Natural killer cell (primary cell): ENCODE results near the gene AUTS2. TPM values are rescaled to one million over a fixed set of nuclear protein-coding genes. Genes with fewer than 3 reads are reported as not detected.

ENCODE experiments used
- ATAC-seq, 3 donors: fragments of 150-1000 bp in 2 of 3; fragments of 200-7000 bp in 1 of 3; cut with Tn5 transposase; 1 replicate in 1 of 3; 2 replicates in 2 of 3; pipeline ENCODE4 v1.10.0; 2021; ENCODE audit warnings: mild to moderate bottlenecking in 2 of 3, moderate library complexity in 2 of 3
- DNase-seq, 2 donors: peaks; one replicate each; pipeline versions ENCODE4 v3.0.0 to v3.0.0-alpha.2; 2013 to 2021; ENCODE audit warnings: mixed read lengths in 1 of 2
- H3K27ac ChIP-seq: one replicate; pipeline ENCODE4 v1.5.1; 2013; ENCODE audit warnings: mild to moderate bottlenecking, low read length
- H3K27me3 ChIP-seq: one replicate; pipeline ENCODE4 v1.6.1; 2013; ENCODE audit warnings: low read length; ENCODE audit not compliant: control insufficient read depth, insufficient read depth
- H3K36me3 ChIP-seq: one replicate; pipeline ENCODE4 v1.6.1; 2013; ENCODE audit warnings: low read length; ENCODE audit not compliant: control insufficient read depth, insufficient read depth
- H3K4me1 ChIP-seq: one replicate; pipeline ENCODE4 v1.6.1; 2013; ENCODE audit warnings: low read length; ENCODE audit not compliant: control insufficient read depth, insufficient read depth
- H3K4me3 ChIP-seq: one replicate; pipeline ENCODE4 v1.5.1; 2013; ENCODE audit warnings: low read length
- H3K9me3 ChIP-seq: one replicate; pipeline ENCODE4 v1.6.1; 2013; ENCODE audit warnings: low read length; ENCODE audit not compliant: control insufficient read depth, insufficient read depth
- H3K27ac Mint-ChIP-seq, 2 donors: one replicate each; pipeline ENCODE4 v1.8.0; 2022; ENCODE audit warnings: mild to moderate bottlenecking in 2 of 2, mixed read lengths in 2 of 2, moderate library complexity in 1 of 2
- H3K27me3 Mint-ChIP-seq, 2 donors: one replicate each; pipeline ENCODE4 v1.8.0; 2022; ENCODE audit warnings: low read depth in 2 of 2, mixed read lengths in 2 of 2
- H3K36me3 Mint-ChIP-seq: one replicate; pipeline ENCODE4 v1.8.0; 2022; ENCODE audit warnings: mixed read lengths
- H3K4me1 Mint-ChIP-seq, 2 donors: one replicate each; pipeline ENCODE4 v1.8.0; 2022; ENCODE audit warnings: mixed read lengths in 2 of 2
- H3K4me3 Mint-ChIP-seq: one replicate; pipeline ENCODE4 v1.8.0; 2022; ENCODE audit warnings: mild to moderate bottlenecking, moderate library complexity, mixed read lengths
- H3K9me3 Mint-ChIP-seq, 2 donors: one replicate each; pipeline ENCODE4 v1.8.0; 2022; ENCODE audit warnings: mixed read lengths in 2 of 2
- WGBS: methylation state at CpG from one replicate; pipeline ENCODE4 v1.1.7; 2013; ENCODE audit warnings: missing lambda C conversion rate; ENCODE audit not compliant: insufficient coverage; 5-methylcytosine and 5-hydroxymethylcytosine counted together
- intact Hi-C: fragments of 100-400 bp; cut with micrococcal nuclease; formaldehyde crosslinking; loops from one replicate; pipeline ENCODE4 v1.14.2; 2022
- total RNA-seq, 4 donors: library from RNA; stranded (reverse); fragments of 120-200 nt in 1 of 4; gene quantifications; one replicate each; pipeline versions ENCODE4 v1.2.3 to v1.2.4, GENCODE V29; 2013 to 2022
- TF ChIP-seq, protein P1 (sequence below): fragments of 200-600 bp; IDR thresholded peaks from one replicate; pipeline ENCODE4 v1.8.0; 2022; ENCODE audit warnings: antibody characterized with exemption

Gene AUTS2
- total RNA-seq, 3 donors from 2014 or later (not counting 1 experiment from before 2014, with no cell fraction given) = 147 to 197 (median 155) TPM

DNA sequence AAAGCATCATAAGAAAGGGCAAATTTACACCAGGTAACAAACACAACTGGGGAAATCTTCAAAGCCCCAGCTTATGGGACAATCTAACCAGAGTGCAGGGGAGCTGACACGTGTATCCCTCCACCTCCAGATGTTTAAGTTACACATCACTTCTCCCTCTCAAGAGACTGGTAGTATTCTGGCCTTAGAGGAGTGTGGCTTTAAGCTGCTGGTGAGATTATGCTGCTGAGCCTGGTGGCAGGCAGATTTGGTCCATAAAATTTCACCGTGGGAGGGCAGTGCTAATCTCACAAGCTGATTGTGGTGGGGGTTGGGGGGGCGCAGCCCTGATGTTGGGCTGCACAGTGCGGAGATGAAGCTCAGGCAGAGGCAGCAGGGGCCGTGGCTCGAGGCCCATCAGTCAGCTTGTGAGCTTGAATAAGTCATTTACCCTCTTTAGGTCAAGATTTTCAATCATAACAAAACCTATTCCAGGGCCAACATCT is 1102.7 kb downstream of the AUTS2 start:
- peak overlapping the region in 1 of 2 donors; percentile 8 for H3K27ac Mint-ChIP-seq
- H3K36me3 ChIP-seq = peaks cover 16% of the 10 kb centered on the region
- ATAC-seq = no peak
- no peaks in the 10 kb centered on the region for H3K36me3 Mint-ChIP-seq
- DNase-seq = no peak
- TF ChIP-seq, protein P1, sequence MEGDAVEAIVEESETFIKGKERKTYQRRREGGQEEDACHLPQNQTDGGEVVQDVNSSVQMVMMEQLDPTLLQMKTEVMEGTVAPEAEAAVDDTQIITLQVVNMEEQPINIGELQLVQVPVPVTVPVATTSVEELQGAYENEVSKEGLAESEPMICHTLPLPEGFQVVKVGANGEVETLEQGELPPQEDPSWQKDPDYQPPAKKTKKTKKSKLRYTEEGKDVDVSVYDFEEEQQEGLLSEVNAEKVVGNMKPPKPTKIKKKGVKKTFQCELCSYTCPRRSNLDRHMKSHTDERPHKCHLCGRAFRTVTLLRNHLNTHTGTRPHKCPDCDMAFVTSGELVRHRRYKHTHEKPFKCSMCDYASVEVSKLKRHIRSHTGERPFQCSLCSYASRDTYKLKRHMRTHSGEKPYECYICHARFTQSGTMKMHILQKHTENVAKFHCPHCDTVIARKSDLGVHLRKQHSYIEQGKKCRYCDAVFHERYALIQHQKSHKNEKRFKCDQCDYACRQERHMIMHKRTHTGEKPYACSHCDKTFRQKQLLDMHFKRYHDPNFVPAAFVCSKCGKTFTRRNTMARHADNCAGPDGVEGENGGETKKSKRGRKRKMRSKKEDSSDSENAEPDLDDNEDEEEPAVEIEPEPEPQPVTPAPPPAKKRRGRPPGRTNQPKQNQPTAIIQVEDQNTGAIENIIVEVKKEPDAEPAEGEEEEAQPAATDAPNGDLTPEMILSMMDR = no peak
- no peak overlapping the region for H3K4me3 Mint-ChIP-seq
- H3K4me1 Mint-ChIP-seq = peaks cover 61 to 62% of the 10 kb centered on the region in 2 donors
- H3K27ac ChIP-seq = no peak overlapping the region
- H3K27me3 Mint-ChIP-seq = no peaks in the 10 kb centered on the region
- intact Hi-C loops = no loop called here
- 81% methylated on average over 5 of the region's 6 CpGs for whole genome bisulfite sequencing
- no peaks in the 10 kb centered on the region for H3K9me3 ChIP-seq
- H3K4me1 ChIP-seq = peaks cover 9% of the 10 kb centered on the region
- H3K9me3 Mint-ChIP-seq = no peaks in the 10 kb centered on the region
- H3K4me3 ChIP-seq = no peak overlapping the region
- H3K27me3 ChIP-seq = no peaks in the 10 kb centered on the region

GRCh38 chr7:70701477-70701876 is 1103.2 kb downstream of the AUTS2 start:
- no peak overlapping the region for H3K27ac ChIP-seq
- ATAC-seq (no peak), DNase-seq (no peak)
- no peak overlapping the region for H3K4me3 Mint-ChIP-seq
- peaks cover 4% of the 10 kb centered on the region for H3K4me1 ChIP-seq
- TF ChIP-seq, protein P1 = no peak
- no peaks in the 10 kb centered on the region for H3K36me3 Mint-ChIP-seq
- H3K9me3 Mint-ChIP-seq = no peaks in the 10 kb centered on the region
- no peak overlapping the region for H3K4me3 ChIP-seq
- H3K27me3 ChIP-seq = no peaks in the 10 kb centered on the region
- peaks cover 16% of the 10 kb centered on the region for H3K36me3 ChIP-seq
- 84% methylated on average over 6 of the region's 6 CpGs for WGBS
- H3K9me3 ChIP-seq = no peaks in the 10 kb centered on the region
- intact Hi-C loops = no loop called here
- H3K4me1 Mint-ChIP-seq = peaks cover 61 to 62% of the 10 kb centered on the region in 2 donors
- peak overlapping the region in 1 of 2 donors; percentile 8 for H3K27ac Mint-ChIP-seq
- H3K27me3 Mint-ChIP-seq = no peaks in the 10 kb centered on the region

DNA sequence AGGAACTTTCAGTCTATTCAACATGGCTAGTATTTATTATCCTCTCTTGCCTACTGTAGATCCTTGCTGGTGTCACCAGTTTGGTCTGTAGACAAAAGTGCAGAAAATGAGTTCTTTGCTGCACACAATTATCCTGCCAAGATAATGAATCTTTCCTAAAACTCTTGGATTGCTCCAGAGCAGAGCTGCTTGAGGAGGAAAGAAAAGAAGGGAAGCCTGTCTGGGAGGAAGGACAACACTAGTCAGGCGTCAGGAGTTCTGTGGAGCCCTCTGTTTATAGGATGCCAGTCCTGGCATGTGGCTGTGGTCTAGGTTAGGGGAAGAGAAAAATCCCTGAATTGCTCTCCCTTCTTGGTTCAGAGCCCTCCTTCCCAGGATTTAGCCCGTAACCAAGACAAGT is 1103.7 kb downstream of the AUTS2 start:
- peak overlapping the region in 1 of 2 donors; percentile 8 for H3K27ac Mint-ChIP-seq
- no peaks in the 10 kb centered on the region for H3K36me3 Mint-ChIP-seq
- intact Hi-C loops = no loop called here
- DNase-seq = no peak
- peaks cover 3% of the 10 kb centered on the region for H3K4me1 ChIP-seq
- H3K4me3 ChIP-seq = no peak overlapping the region
- no peaks in the 10 kb centered on the region for H3K9me3 ChIP-seq
- H3K9me3 Mint-ChIP-seq = no peaks in the 10 kb centered on the region
- peaks cover 16% of the 10 kb centered on the region for H3K36me3 ChIP-seq
- no peaks in the 10 kb centered on the region for H3K27me3 ChIP-seq
- no peak overlapping the region for H3K27ac ChIP-seq
- H3K27me3 Mint-ChIP-seq = no peaks in the 10 kb centered on the region
- no peak for ATAC-seq
- TF ChIP-seq, protein P1 = no peak
- H3K4me3 Mint-ChIP-seq = no peak overlapping the region
- 90% methylated on average over 2 of the region's 2 CpGs for WGBS
- H3K4me1 Mint-ChIP-seq = peaks cover 61 to 62% of the 10 kb centered on the region in 2 donors

DNA sequence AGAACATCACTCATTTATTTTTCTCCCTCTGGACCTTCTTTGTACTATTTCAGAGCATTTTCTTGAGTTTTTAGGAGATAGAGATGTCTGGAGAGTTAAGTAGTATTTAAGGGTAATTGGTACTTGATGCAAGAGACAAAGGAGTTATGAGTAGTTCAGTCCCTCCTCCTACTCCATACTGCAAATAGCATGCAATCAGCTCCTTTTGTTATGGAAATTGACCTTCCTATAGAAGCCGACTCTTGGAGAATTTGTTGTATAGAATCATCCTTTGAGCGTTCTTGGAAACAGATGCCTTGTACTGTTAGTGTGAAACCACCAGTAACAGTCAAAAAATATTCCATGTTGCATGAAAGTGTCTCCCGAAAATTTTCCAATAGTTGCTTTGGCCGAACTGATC is 1105.5 kb downstream of the AUTS2 start:
- Histone ChIP-seq H3K4me3 (no peak overlapping the region), H3K36me3 (peaks cover 12% of the 10 kb centered on the region), H3K9me3 (no peaks in the 10 kb centered on the region), H3K27me3 (no peaks in the 10 kb centered on the region), H3K4me1 (no peaks in the 10 kb centered on the region), H3K27ac (no peak overlapping the region)
- Mint-ChIP-seq H3K4me3 (no peak overlapping the region), H3K36me3 (no peaks in the 10 kb centered on the region), H3K9me3 (no peaks in the 10 kb centered on the region), H3K27me3 (no peaks in the 10 kb centered on the region), H3K27ac (peak overlapping the region; percentile 21 to 58), H3K4me1 (peaks cover 58 to 60% of the 10 kb centered on the region in 2 donors)
- WGBS = 97% methylated on average over 4 of the region's 4 CpGs
- ATAC-seq (no peak), DNase-seq (no peak)
- TF ChIP-seq, protein P1 = no peak
- intact Hi-C loops = no loop called here
